HG03342 (cell line): ENCODE data around the gene CNNM3.
A peak's percentile ranks its signal among the peaks of the same experiment; 100 is the strongest.
"Not testable (repeated sequence)": the region's sequence is repeated elsewhere in the genome, so short reads cannot be mapped to it uniquely, and the experiment has no call there.

Source experiments
- ATAC-seq: cut with Tn5 transposase; IDR thresholded peaks from one replicate; pipeline ENCODE4 v1.9.1; 2021; ENCODE audit warnings: mild to moderate bottlenecking, moderate library complexity; ENCODE audit not compliant: unreplicated experiment

CNNM3 gene

DNA sequence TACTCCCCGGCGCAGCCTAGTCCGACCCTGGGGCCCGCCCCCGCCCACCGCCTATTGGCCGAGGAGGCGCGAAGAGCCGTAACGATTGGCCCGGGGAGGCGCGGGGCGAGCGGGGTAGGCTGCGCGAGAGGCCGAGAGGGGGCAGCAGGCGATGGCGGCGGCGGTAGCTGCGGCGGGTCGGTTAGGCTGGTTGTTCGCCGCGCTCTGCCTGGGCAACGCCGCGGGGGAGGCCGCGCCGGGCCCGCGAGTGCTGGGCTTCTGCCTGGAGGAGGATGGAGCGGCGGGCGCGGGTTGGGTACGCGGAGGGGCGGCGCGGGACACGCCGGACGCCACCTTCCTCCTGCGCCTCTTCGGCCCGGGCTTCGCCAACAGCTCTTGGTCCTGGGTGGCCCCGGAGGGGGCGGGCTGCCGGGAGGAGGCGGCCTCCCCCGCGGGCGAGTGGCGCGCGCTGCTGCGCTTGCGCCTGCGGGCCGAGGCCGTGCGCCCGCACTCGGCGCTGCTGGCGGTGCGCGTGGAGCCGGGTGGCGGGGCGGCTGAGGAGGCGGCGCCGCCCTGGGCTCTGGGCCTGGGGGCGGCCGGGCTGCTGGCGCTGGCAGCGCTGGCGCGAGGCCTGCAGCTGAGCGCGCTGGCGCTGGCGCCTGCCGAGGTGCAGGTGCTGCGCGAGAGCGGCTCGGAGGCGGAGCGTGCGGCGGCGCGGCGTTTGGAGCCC is at the start of gene CNNM3:
CNNM3 (plus strand) TSS at position 142 of the 709 bp plus-strand sequence; CDS start at position 152, 10 bp downstream.
- ATAC-seq, result peak; percentile 87

DNA sequence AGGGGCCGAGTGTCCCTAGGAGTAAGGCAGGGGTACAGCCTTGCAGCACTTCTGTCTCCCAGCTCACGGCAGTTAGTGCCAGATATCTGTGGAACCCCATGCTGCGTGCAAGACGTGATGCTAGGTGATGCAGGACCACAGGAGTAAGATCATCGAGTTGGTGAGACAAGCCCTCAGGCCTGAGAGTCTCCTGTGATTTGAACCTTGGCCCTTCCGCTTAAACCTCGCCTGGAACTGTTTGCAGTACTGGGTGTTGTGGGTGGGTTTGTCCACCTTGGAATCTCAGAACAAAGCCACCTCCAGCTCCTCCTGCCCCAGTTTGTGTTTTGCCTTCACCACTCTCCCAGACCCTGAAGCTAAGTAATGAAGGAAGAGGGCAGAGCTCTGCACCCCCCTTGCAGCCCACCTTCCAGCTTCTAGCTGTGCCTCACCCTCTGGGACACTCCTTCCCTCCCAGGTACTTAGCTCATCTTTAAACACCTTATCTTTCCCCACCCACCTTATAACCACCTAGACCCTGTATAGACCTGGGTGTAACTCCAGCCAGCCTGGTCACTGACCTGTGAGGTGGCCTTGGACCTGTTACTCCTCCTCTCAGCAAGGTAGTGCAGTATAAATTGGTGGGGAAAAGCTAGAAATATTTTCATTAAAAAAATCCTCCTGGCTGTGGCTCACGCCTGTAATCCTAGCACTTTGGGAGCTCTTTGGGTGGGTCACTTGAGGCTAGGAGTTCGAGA is 48.8 kb upstream of the CNNM3 start:
- ATAC-seq, result no peak

DNA sequence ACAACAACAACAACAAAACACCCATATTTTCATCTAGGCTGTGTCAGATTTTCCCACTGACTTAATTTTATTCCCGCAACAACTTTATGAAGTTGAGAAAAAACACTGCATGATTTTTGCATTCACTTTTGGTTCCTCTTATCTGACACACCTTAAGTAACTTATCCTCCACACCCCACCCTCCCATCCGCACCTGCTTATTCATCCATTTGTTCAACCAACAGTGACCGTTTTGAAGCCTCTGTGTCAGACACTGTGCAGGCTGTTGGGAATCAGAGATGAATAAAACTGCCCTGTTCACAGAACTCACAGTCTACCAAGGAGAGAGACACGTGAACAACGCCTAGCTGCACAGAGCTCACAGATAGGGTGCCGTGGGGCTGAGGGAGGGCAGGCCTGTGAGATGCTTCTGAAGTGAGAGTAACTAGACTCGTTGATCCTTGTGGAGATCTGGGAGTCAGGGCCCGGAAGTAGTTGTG is 47.9 kb upstream of the CNNM3 start:
- ATAC-seq, result peak; percentile 43

DNA sequence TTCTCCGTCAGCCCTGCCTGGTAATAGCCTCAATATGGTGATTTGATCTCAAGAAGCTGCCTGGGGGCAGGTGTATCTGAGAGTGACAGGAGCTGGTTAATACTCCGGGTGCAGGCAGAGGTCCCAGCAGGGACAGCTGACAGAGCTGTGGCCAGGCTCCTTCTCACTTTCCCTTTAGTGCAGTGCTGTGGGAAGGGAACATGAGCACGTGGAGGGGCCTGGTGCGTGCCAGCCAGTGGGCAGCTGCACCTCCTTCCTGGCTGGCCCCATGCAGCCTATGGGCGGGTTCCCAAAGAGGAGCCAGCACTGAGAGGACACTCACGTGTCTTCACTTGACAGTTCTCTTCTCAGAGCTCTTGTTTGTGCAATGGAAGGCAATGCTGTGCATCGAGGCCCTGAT is 46.3 kb upstream of the CNNM3 start:
- no peak for ATAC-seq

DNA sequence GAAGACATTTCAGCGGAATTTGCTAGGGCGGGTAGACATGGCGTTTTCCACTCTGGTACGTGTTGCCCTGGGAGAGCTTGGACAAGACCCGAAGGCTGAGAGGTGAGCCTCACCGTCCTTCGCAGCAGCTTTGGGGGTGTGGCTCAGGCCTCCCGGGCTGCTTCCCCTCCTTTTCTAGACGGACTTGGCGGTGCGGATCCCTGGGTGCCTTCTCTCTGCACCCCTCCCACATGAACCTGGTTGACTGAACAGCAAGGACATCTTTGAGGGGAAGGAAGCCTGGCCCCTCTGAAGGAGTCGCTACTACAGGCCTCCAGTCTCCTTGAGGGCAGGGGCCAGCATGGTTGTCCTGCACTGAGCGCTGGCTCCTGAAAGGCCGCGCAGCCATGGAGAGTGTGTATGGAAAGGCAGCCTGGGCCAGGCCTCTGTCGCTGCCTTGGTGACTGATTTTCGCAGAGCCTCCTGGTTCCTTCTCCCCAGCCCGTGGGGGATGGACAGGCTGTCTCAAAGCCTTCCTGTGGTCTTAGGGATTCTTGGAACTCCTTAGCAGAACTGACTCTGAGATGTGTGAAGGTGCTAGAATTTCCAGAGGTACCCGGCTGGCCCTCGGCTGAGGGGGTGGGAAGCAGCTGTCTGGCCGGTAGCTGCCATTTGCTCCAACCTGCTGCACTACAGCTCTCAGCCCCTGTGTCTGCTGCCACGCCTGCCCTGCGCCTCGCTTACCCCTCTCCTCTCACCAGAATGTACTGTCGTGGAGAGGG is 45.4 kb upstream of the CNNM3 start:
- ATAC-seq, result no peak

DNA sequence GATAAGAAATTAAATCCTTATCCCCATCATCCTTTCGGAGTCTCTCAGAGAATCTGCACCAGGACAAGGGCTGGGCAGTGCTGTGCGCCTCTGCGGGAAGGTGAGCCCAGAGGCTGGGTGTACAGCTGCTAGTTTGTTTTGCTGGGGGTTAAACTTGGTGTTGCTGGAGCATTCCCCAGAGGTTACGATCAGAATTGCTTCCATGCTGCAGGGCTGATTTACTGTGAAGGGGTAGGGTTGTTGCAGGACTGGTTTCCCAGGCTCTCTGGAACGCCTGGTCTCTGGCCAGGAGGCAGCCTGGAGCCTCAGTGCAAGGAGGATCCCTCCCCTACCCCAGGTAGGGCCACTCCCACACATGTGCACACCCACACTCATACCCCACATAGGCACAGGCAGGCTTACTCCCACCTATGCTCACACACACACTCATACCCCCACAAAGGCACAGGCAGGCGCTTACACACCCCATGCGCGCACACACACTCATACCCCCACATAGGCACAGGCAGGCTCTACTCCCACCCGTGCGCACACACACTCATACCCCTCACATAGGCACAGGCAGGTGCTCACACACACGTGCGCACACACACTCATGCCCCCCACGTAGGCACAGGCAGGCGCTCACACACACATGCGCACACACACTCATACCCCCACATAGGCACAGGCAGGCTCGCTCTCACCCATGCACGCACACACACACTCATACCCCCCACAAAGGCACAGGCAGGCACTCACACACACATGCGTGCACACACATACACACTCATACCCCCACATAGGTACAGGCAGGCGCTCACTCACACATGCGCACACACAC is 44.1 kb upstream of the CNNM3 start:
- ATAC-seq, result no peak

DNA sequence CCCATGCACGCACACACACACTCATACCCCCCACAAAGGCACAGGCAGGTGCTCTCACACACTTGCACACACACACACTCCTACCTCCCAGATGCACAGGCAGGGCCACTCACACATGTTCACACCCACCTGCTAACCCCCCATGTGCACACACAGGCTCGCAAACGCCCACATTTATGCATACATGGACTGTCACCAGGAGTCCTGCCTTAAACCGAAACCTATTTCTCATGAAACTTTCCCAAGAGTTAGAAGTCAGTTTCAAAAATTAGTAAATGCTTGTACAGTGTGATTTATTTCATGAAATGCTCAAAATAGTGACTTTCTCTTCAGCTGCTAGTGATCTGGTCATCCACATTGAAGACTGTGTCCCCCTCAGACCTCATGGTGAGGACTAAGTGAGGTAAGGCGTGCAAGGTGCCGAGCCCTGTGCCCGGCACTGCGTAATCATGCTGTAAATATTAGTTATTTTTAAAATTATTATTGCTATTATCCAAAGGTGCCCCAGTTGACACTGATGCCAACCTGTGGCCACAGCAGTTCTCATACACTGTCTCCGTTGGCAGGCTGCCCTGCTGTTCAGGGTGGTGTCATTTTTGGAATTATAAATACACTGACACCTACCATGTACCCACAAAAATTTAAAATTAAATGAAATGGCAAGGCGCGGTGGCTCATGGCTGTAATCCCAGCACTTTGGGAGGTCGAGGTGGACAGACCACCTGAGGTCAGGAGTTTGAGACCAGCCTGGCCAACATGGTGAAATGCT is 43.0 kb upstream of the CNNM3 start:
- ATAC-seq, result no peak

DNA sequence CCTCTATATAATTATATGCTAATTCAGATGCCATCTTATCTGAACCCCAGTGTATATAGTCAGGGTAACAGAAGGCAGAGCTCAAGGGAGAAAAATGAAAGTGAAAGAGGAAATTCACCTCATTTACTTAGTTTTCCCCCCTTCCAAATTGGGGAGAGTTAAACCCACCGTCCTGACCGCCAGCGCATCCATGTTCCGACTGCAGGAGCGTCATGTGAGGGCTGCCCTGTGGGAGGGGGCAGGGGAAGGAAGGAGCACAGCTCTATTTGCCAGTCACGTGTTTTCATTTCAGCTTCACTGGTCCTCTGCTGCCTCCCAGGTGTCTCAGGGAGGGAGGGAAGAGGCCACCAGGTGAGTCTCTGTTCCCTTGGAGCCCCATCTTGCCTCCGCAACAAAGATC is 42.1 kb upstream of the CNNM3 start:
- ATAC-seq, result no peak

DNA sequence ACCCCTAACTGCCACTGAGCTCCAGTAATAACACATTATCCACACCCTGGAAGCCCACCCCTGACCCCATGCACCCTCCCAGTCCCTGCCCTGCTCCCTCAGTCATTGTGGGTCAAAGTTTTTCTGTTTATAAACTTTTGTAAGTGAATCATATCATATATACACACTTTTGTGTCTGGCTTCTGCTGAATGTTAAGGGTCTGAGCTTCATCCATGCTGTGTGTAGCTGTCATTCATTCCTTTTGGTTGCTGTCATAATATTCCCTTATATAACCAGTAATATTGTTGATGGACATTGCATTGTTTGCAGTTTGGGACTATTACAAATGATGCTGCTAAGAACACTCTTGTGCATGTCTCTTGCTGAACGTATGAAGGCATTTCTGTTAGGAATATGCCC is 40.9 kb upstream of the CNNM3 start:
- ATAC-seq, result no peak

DNA sequence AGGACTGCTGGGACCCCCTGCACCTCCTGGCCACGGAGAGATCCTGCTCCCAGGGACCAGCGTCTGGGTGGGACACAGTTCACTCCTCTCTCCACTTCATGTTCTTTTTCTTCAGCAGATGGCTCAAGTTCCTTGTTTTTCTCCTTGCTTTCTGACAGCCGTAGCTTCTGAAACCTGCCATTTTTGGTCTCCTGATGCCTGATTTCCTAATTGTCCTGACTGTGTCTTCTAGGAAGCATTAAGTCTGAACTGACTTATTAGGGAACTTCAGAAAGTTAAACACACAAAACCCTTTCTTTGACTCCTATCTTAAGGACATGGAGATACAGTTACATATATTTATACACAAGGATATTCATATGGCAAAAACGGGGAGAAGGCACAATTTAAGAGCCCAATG is 32.7 kb upstream of the CNNM3 start:
- ATAC-seq, result no peak

DNA sequence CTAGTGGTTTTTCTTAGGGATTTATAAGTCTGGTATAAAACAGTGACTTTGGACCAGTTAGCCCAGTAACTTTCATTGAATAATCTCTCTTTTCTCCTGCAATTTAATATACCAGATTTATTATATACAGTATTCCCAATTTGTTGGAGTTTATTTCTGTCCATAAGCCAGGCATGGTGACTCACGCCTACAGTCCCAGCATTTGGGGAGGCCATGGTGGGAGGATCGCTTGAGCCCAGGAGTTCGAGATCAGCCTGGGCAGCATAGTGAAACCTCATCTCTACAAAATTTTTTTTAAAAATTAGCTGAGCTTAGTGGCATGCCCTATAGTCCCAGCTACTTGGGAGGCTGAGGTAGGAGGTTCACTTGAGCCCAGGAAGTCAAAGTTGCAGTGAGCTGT is 28.7 kb upstream of the CNNM3 start:
- ATAC-seq, result no peak

DNA sequence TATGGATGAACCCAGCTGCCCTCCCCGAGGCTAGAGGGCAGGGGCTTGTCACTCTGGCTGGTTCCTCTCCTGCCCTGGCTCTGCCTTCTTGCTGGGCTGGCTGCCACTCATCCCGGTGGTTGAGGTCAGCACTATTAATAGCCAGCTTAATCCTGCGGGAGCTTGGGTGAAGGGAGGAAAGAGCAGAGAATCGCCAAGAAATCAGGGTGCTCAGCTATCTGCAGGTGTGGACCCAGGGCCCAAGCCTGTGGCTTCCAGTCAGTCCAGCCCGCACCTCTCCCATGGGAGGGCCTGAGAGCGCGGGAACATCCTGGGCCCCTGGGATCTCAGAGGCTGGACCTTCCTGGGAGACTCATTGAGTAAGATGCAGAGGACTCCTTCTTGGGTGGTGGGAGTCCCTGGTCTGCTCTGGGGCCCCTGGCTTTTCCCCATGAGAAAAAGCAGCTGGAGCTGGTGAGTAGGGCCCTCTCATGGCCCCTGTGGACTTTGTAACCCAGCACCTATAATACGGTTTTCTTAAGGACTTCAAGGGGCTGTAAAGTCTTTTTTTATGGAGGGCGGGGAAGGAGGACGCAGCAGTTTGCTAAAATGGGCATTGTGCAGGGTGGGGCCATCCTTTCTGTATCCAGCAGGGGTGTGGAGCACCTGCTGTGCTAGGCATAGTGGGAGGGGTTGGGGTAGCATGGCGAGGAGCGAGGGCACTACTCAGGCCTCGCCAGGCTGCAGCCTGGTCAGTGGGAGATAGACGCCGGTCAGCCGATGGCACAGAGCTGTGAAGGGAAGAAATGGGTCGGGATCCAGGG is 27.4 kb upstream of the CNNM3 start:
- no peak for ATAC-seq

DNA sequence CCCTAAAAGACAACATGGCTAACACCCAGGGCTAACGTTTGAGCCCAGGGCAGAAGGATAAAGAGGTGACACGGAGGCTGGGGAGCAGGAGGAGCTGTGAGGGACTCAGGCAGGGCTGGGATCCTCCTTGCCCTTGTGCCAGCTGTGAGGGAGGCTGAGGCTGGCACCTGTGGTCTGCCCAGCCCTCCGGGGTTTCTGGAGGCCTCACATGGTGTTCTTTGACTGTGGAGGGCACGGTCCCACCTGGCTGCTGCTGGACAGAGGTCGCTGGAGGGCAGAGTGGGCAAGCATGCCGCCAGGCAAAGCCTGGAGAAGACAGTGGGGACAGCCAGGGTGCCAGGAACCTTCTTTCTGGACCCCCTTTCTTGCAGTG is 26.8 kb upstream of the CNNM3 start:
- ATAC-seq, result no peak

DNA sequence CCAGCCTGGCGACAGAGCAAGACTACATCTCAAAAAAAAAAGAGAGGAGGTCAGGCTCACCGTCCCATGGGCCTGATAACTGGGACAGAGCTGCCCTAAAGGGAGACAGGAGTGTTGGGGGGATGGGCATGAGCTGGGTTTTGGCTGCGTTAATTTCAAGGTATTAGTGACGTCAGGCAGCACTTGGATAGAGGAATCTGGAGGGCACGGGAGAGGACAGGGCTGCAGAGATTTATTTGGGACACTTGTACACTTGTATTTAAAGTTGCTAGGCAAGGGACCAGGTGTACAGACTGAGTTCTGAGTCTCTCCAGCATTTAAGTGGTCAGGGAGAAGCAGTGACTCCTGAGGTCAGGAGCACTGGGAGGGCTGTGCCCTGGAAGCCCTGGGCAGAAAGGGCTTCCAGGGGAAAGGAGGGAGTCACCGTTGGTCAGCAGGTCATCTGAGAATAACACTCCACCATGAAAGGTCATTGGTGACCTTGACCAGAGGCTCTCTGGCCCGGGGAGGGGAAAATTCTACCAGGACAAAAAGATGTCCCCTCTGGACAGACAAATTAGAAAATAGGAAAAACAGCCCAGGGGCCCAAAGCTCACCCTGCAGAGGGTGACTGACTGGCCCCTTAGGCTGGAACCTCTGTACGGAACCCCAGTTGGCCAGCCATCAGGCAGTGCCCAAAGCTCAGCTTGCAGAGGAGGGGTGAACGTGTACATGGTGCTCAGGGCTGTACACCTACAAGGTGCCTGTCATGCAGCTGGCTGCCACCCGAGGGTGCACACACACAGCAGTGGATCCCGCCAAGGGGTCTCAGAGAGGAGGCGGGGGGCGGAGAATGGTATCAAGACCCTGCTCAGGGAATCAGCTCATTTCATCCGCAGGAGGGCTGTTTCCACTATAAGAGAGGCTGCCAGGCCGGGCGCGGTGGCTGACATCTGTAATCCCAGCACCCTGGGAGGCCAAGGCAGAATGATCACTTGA is 23.0 kb upstream of the CNNM3 start:
- no peak for ATAC-seq

DNA sequence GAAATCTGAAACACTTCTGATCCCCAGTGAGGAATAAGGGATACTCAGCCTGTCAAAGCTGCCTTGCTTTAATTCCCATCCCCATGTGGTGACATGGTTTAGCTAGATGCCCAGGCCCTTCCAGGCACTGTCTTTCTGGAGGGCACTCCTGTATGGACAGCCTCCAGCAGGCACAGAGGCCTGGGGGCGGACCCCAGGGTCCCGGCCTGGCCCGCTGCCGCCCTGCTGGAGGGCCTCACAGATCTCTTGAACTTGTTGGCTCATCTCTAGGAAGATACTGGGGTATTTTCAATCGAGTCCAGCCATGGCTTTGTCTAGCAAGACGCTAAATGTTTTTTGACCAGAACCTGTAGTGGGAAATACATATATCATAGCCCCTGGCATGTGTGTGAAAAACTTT is 21.0 kb upstream of the CNNM3 start:
- ATAC-seq, result no peak

DNA sequence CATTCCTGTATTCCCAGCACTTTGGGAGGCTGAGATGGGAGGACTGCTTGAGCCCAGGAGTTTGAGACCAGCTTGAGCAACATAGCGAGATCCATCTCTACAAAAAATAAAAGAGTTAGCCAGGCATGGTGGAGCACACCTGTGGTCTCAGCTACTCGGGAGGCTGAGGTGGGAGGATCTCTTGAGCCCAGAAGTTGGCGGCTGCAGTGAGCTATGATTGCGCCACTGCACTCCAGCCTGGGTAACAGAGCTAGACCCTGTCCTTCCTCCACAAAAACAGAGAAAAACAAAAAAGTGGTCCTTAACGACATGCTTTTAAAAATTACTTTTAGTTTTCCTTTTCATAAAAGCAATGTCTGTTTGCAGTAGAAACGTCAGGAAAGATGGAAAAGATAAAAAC is 19.6 kb upstream of the CNNM3 start:
- not testable (repeated sequence) for ATAC-seq

DNA sequence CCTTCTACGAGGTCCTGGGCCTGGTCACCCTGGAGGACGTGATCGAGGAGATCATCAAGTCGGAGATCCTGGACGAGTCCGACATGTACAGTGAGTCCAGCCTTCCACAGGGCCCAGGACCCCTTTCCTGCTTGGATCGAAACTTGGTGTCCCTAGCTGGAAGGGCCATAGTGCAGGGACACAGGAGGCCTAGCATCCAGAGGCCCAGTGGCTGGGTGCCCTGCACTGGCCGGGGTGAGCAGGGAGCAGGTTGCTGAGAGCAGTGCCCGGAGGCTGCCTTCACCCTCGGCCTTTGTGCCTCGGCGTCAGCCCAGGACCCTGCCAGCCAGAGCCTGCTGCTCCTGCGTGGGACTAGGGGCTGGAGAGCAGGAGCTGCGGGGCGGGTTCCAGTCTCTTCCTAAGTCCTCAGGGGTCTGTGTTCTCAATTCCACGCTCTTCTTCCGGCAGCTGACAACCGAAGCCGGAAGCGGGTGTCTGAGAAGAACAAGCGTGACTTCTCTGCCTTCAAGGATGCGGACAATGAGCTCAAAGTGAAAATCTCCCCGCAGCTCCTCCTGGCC is 18.9 kb upstream of the CNNM3 start:
- no peak for ATAC-seq
